ENCODE data around the gene BRMS1. TPM values are rescaled to one million over a fixed set of nuclear protein-coding genes. Genes with fewer than 3 reads are reported as not detected.
A peak's percentile ranks its signal among the peaks of the same experiment; 100 is the strongest.

The BRMS1 gene
- total and polyA plus RNA-seq, 2 donors from 2014 or later: 32.8 to 69.7 TPM

- Histone ChIP-seq H3K9me3 (ENCODE audit: control insufficient read depth in 2 of 3, insufficient read depth in 1 of 3, low read length in 3 of 3) (no peaks in the 10 kb centered on the region), H3K36me3 (ENCODE audit: control insufficient read depth in 2 of 3, insufficient read depth in 3 of 3, low read length in 3 of 3) (no peaks in the 10 kb centered on the region), H3K4me3 (ENCODE audit: low read length in 3 of 3) (peak within 1 kb of the TSS; percentile 93 to 97 (median 95)), H3K27me3 (ENCODE audit: control insufficient read depth, insufficient read depth, low read length) (no peaks in the 10 kb centered on the region), H3K27ac (ENCODE audit: low read depth in 2 of 2, low read length in 2 of 2) (peak within 1 kb of the TSS; percentile 89 to 90), H3K4me1 (ENCODE audit: control insufficient read depth in 2 of 3, insufficient read depth in 2 of 3, low read depth in 1 of 3, low read length in 3 of 3) (peaks cover 0 to 27% (median 22%) of the 10 kb centered on the region in 3 donors), H3K9ac (ENCODE audit: low read length in 3 of 3) (peak within 1 kb of the TSS; percentile 92 to 97 (median 92))
- FAIRE-seq (no peak), DNase-seq (peak; percentile 90 to 96 (median 95))
- intact Hi-C loops (cut with DNase I): no loop called here
- no peak for TF ChIP-seq CTCF (IDR thresholded peaks at IDR 0.05; ENCODE audit: borderline replicate concordance, extremely low read depth, insufficient read depth)
These were observed 2.7 kb upstream of the BRMS1 start, which contains the start of gene B4GAT1 for GRCh38 chr11:66347425-66348276. TSS of gene B4GAT1 (minus strand) at chr11:66347629. CDS start at chr11:66347545, 84 bp downstream.

GRCh38 chr11:66346476-66347424, 1.8 kb upstream of the BRMS1 start:
- H3K27me3 ChIP-seq (ENCODE audit: control insufficient read depth, insufficient read depth, low read length): no peaks in the 10 kb centered on the region
- peaks cover 0 to 27% (median 22%) of the 10 kb centered on the region in 3 donors for H3K4me1 ChIP-seq (ENCODE audit: control insufficient read depth in 2 of 3, insufficient read depth in 2 of 3, low read depth in 1 of 3, low read length in 3 of 3)
- H3K4me3 ChIP-seq (ENCODE audit: low read length in 3 of 3): peak overlapping the region; percentile 80 to 97 (median 86)
- intact Hi-C loops (cut with DNase I): no loop called here
- DNase-seq (peak in 4 of 5 donors; percentile 21 to 79 (median 60)), FAIRE-seq (no peak)
- no peaks in the 10 kb centered on the region for H3K9me3 ChIP-seq (ENCODE audit: control insufficient read depth in 2 of 3, insufficient read depth in 1 of 3, low read length in 3 of 3)
- H3K36me3 ChIP-seq (ENCODE audit: control insufficient read depth in 2 of 3, insufficient read depth in 3 of 3, low read length in 3 of 3): peaks cover 0 to 3% (median 2%) of the 10 kb centered on the region in 3 donors
- TF ChIP-seq CTCF (IDR thresholded peaks at IDR 0.05; ENCODE audit: borderline replicate concordance, extremely low read depth, insufficient read depth): no peak
- H3K27ac ChIP-seq (ENCODE audit: low read depth in 2 of 2, low read length in 2 of 2): peak overlapping the region; percentile 80 to 89
- peak overlapping the region; percentile 80 to 97 (median 92) for H3K9ac ChIP-seq (ENCODE audit: low read length in 3 of 3)

GRCh38 chr11:66345316-66345649, 379 bp upstream of the BRMS1 start:
- no peak for FAIRE-seq
- intact Hi-C loops (cut with DNase I): no loop called here
- peaks cover 0 to 27% (median 22%) of the 10 kb centered on the region in 3 donors for H3K4me1 ChIP-seq (ENCODE audit: control insufficient read depth in 2 of 3, insufficient read depth in 2 of 3, low read depth in 1 of 3, low read length in 3 of 3)

More at GRCh38 chr11:66345316-66345649, 379 bp upstream of the BRMS1 start:
- Histone ChIP-seq H3K9ac (ENCODE audit: low read length in 3 of 3) (peak overlapping the region in 2 of 3 donors; percentile 58 to 86), H3K4me3 (ENCODE audit: low read length in 3 of 3) (peak overlapping the region; percentile 43 to 97 (median 80)), H3K36me3 (ENCODE audit: control insufficient read depth in 2 of 3, insufficient read depth in 3 of 3, low read length in 3 of 3) (peaks cover 0 to 15% (median 14%) of the 10 kb centered on the region in 3 donors), H3K27ac (ENCODE audit: low read depth in 2 of 2, low read length in 2 of 2) (peak overlapping the region; percentile 20 to 32), H3K9me3 (ENCODE audit: control insufficient read depth in 2 of 3, insufficient read depth in 1 of 3, low read length in 3 of 3) (no peaks in the 10 kb centered on the region), H3K27me3 (ENCODE audit: control insufficient read depth, insufficient read depth, low read length) (no peaks in the 10 kb centered on the region)
- DNase-seq: no peak
- no peak for TF ChIP-seq CTCF (IDR thresholded peaks at IDR 0.05; ENCODE audit: borderline replicate concordance, extremely low read depth, insufficient read depth)

All from kidney (tissue), 14 donors.